ENCODE results near the gene RAET1E. TPM values are rescaled to one million over a fixed set of nuclear protein-coding genes. Genes with fewer than 3 reads are reported as not detected.
"Not testable (repeated sequence)": the region's sequence is repeated elsewhere in the genome, so short reads cannot be mapped to it uniquely, and the experiment has no call there.

Gene RAET1E
- total RNA-seq: 0.19 TPM
- long read RNA-seq: 0 reads

GRCh38 chr6:149897855-149898744, at the start of gene RAET1E:
Gene RAET1E (minus strand): TSS chr6:149898113. CDS start chr6:149890901, 7,212 bp downstream.
- no peak for DNase-seq
- Histone ChIP-seq H3K27ac (replicated peaks) (peak within 1 kb of the TSS; percentile 84), H3K4me1 (peaks cover 34% of the 10 kb centered on the region), H3K27me3 (ENCODE audit: low read depth) (no peaks in the 10 kb centered on the region), H3K36me3 (no peaks in the 10 kb centered on the region), H3K4me3 (peak within 1 kb of the TSS; percentile 43), H3K9me3 (replicated peaks) (no peaks in the 10 kb centered on the region)
- TF ChIP-seq, protein P1, sequence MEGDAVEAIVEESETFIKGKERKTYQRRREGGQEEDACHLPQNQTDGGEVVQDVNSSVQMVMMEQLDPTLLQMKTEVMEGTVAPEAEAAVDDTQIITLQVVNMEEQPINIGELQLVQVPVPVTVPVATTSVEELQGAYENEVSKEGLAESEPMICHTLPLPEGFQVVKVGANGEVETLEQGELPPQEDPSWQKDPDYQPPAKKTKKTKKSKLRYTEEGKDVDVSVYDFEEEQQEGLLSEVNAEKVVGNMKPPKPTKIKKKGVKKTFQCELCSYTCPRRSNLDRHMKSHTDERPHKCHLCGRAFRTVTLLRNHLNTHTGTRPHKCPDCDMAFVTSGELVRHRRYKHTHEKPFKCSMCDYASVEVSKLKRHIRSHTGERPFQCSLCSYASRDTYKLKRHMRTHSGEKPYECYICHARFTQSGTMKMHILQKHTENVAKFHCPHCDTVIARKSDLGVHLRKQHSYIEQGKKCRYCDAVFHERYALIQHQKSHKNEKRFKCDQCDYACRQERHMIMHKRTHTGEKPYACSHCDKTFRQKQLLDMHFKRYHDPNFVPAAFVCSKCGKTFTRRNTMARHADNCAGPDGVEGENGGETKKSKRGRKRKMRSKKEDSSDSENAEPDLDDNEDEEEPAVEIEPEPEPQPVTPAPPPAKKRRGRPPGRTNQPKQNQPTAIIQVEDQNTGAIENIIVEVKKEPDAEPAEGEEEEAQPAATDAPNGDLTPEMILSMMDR (IDR thresholded peaks at IDR 0.05; ENCODE audit: borderline replicate concordance): no peak
- intact Hi-C loops (cut with micrococcal nuclease): no loop called here

GRCh38 chr6:149947533-149947932, 49.6 kb upstream of the RAET1E start:
- intact Hi-C loops (cut with micrococcal nuclease); H3K27ac ChIP-seq (replicated peaks); H3K4me1 ChIP-seq; DNase-seq; H3K9me3 ChIP-seq (replicated peaks); H3K4me3 ChIP-seq; H3K36me3 ChIP-seq: not testable (repeated sequence)
- H3K27me3 ChIP-seq (ENCODE audit: low read depth): peaks cover 48% of the 10 kb centered on the region

DNA sequence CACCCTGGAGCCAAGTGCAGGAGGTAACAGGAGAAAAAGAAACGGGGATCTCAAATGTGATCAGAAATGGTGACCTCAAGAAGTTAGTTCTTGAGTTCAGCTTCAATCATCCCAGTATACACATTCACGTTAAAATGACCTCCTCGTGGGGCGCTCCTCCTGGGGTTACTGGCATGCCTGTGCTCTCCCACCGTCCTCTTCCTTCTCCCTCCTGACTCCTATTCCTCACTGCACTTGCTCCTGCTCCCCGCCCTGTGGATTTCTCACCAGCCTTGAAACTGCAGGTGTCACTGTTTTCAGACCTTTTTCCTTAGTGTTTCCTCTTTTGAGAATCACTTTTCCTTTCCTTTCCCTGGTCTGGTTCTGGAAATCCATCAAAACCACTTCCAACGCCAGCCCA, 48.7 kb upstream of the RAET1E start:
- intact Hi-C loops (cut with micrococcal nuclease); H3K27ac ChIP-seq (replicated peaks); H3K4me3 ChIP-seq; DNase-seq; H3K36me3 ChIP-seq; H3K9me3 ChIP-seq (replicated peaks); H3K4me1 ChIP-seq: not testable (repeated sequence)
- H3K27me3 ChIP-seq (ENCODE audit: low read depth): peaks cover 45% of the 10 kb centered on the region

- DNase-seq: not testable (repeated sequence)
Measured at GRCh38 chr6:149945276-149945675, 47.4 kb upstream of the RAET1E start.

DNA sequence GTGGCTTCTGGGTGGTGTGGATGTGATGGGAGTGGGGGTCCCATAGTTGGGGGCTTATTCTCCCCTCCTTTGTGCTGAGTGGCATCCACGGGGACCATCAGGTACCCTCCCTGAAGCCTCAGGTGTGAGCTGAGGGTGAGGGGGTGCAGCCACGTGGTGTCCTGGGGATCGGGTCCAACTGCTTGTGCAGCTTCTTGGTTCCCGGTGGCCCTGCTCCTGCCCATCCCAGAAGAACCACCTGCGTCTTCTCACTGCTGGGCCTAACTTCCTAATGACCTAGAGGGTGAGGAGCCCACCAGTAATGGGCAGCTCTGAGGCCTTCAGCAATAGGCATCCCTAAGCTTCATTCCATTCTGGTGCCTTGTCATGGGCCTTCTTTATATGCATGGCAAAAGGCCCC, 45.4 kb upstream of the RAET1E start:
- H3K36me3 ChIP-seq; H3K9me3 ChIP-seq (replicated peaks); H3K27ac ChIP-seq (replicated peaks); intact Hi-C loops (cut with micrococcal nuclease); H3K4me3 ChIP-seq; DNase-seq: not testable (repeated sequence)
- Histone ChIP-seq H3K4me1 (peaks cover 26% of the 10 kb centered on the region), H3K27me3 (ENCODE audit: low read depth) (peaks cover 45% of the 10 kb centered on the region)

More at GRCh38 chr6:149945276-149945675, 47.4 kb upstream of the RAET1E start:
- H3K4me3 ChIP-seq; H3K36me3 ChIP-seq; intact Hi-C loops (cut with micrococcal nuclease); H3K9me3 ChIP-seq (replicated peaks); H3K27ac ChIP-seq (replicated peaks): not testable (repeated sequence)
- Histone ChIP-seq H3K27me3 (ENCODE audit: low read depth) (peaks cover 44% of the 10 kb centered on the region), H3K4me1 (peaks cover 17% of the 10 kb centered on the region)

GRCh38 chr6:149942461-149942829, 44.5 kb upstream of the RAET1E start:
- TF ChIP-seq, protein P1 (IDR thresholded peaks at IDR 0.05; ENCODE audit: borderline replicate concordance): no peak
- Histone ChIP-seq H3K27me3 (ENCODE audit: low read depth) (peaks cover 48% of the 10 kb centered on the region), H3K4me3 (peak overlapping the region; percentile 70), H3K4me1 (peaks cover 29% of the 10 kb centered on the region), H3K27ac (replicated peaks) (no peak overlapping the region), H3K36me3 (no peaks in the 10 kb centered on the region), H3K9me3 (replicated peaks) (no peaks in the 10 kb centered on the region)
- intact Hi-C loops (cut with micrococcal nuclease): no loop called here
- DNase-seq: no peak

DNA sequence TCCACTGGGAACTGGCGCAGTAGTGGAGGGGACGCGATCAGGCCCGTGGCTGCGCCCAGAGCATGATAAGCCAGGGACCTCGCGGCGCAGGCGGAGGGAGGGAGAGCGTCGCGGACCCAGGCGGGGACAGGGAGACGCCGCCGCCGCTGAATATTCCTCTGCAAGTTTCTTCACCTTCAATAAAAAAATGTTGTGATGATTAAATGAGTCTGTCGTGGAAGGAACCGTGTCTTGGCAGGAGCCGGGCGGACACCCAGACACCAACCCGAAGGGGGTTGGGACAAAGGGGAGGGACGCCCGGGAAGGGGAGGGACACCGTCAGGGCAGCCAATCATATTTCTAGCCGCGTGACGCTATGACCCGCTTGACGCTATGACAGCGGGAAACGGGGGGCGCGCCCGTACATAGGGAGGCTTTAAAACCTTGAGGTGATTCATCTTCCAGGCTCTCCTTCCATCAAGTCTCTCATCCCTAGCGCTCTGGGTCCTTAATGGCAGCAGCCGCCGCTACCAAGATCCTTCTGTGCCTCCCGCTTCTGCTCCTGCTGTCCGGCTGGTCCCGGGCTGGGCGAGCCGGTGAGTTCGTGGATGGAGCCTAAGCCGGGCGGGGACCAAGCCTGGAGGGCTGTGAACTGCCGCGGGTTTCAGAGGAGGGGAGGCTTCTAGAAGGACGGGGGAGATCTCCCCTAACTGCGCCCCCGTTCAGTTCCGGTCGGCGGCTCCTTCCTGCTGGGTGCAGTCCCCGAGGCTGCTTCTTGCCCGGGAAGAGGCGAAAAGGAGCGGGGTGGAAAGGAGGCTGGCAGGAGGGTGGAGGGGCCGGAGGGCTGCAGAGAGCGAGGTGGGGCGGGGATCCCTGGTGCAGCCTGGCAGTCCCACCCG, 43.9 kb upstream of the RAET1E start, which contains the start of gene ULBP2:
TSS of gene ULBP2 (plus strand) at position 432 of the 878 bp plus-strand sequence. CDS start at position 491, 59 bp downstream.
- peaks cover 54% of the 10 kb centered on the region for H3K27me3 ChIP-seq (ENCODE audit: low read depth)
- intact Hi-C loops (cut with micrococcal nuclease): no loop called here
- H3K36me3 ChIP-seq: no peaks in the 10 kb centered on the region
- peak within 1 kb of the TSS; percentile 67 for H3K27ac ChIP-seq (replicated peaks)
- peak within 1 kb of the TSS; percentile 70 for H3K4me3 ChIP-seq
- DNase-seq: peak; percentile 85
- TF ChIP-seq, protein P1 (IDR thresholded peaks at IDR 0.05; ENCODE audit: borderline replicate concordance): no peak
- peaks cover 29% of the 10 kb centered on the region for H3K4me1 ChIP-seq
- H3K9me3 ChIP-seq (replicated peaks): no peaks in the 10 kb centered on the region
